HCT116 (cell line): ENCODE data around the gene TCP11L2. TPM values are rescaled to one million over a fixed set of nuclear protein-coding genes. Genes with fewer than 3 reads are reported as not detected.

Source experiments
- ATAC-seq: fragments of 200-7000 bp; cut with Tn5 transposase; 2 replicates; pipeline ENCODE4 v1.9.1; 2020; ENCODE audit warnings: mild to moderate bottlenecking, moderate library complexity
- BruUV-seq: library from RNA; stranded (reverse); fragments of 400-500 nt; replicated peaks from 2 replicates; lab custom pipeline; 2021; lab: Mats Ljungman, UMichigan
- CTCF ChIA-PET: fragments of 300-600 bp; sonication (Branson Sonifier 250); formaldehyde crosslinking; loops from one replicate; lab custom pipeline; 2021; ENCODE audit warnings: antibody characterized with exemption; lab: Charles Lee
- POLR2A ChIA-PET: fragments of 300-600, 350-600 bp; sonication (Branson Sonifier 250); formaldehyde crosslinking; loops from one replicate; lab custom pipeline; 2021; ENCODE audit warnings: antibody characterized with exemption; lab: Charles Lee
- RAD21 ChIA-PET, 2 experiments: fragments of 300-600 bp; sonication (Branson Sonifier 250); formaldehyde crosslinking; loops; one replicate each; lab custom pipeline; 2023; ENCODE audit warnings: low total read pairs in 2 of 2; ENCODE audit not compliant: uncharacterized antibody in 2 of 2, unreplicated experiment in 2 of 2, low non-redundant PET in 1 of 2; lab: Charles Lee
- DNase-seq: peaks from one replicate; pipeline ENCODE4 v3.0.0-alpha.2; 2010; ENCODE audit warnings: low read depth, low spot score
- H2AFZ ChIP-seq: fragments of 200-600 bp; shearing (Covaris generic), sonication (generic); 2 replicates; pipeline ENCODE4 v1.6.1; 2017; ENCODE audit warnings: low read depth, mixed run types, mixed read lengths, antibody characterized with exemption, low read length; ENCODE audit not compliant: poor library complexity, severe bottlenecking
- H3K27ac ChIP-seq: 2 replicates; pipeline ENCODE4 v1.5.1; 2012; ENCODE audit warnings: low read depth, low read length
- H3K27me3 ChIP-seq: fragments of 200-600 bp; sonication (generic); 2 replicates; pipeline ENCODE4 v1.6.1; 2016; ENCODE audit warnings: mixed run types, low read length, mixed read lengths; ENCODE audit not compliant: insufficient read depth
- H3K36me3 ChIP-seq, 2 experiments: fragments of 200-500 bp in 1 of 2; fragments of 200-600 bp in 1 of 2; sonication (Bioruptor generic) in 1 of 2; sonication (generic) in 1 of 2; 2 replicates each; pipeline versions ENCODE4 v1.5.1 to v1.6.1; 2014 to 2016; ENCODE audit warnings: low read length in 2 of 2, inconsistent platforms in 1 of 2, mixed read lengths in 1 of 2, mixed run types in 1 of 2; ENCODE audit not compliant: insufficient read depth in 2 of 2, control insufficient read depth in 1 of 2
- H3K4me1 ChIP-seq, 2 experiments: fragments of 200-600 bp in 1 of 2; sonication (generic) in 1 of 2; 2 replicates each; pipeline versions ENCODE4 v1.5.1 to v1.6.1; 2012 to 2017; ENCODE audit warnings: low read length in 2 of 2, inconsistent platforms in 1 of 2, mild to moderate bottlenecking in 1 of 2, mixed read lengths in 1 of 2, mixed run types in 1 of 2, moderate library complexity in 1 of 2; ENCODE audit not compliant: insufficient read depth in 2 of 2, control insufficient read depth in 1 of 2
- H3K4me2 ChIP-seq: fragments of 200-600 bp; sonication (generic); 2 replicates; pipeline ENCODE4 v1.6.1; 2017; ENCODE audit warnings: mixed run types, low read length, mixed read lengths
- H3K4me3 ChIP-seq, 2 experiments: fragments of 200-600 bp in 1 of 2; sonication (generic) in 1 of 2; replicated peaks in 1 of 2; 2 replicates each; pipeline ENCODE4 v1.5.1; 2011 to 2016; ENCODE audit warnings: low read length in 2 of 2, control low read depth in 1 of 2, low read depth in 1 of 2, mild to moderate bottlenecking in 1 of 2, mixed read lengths in 1 of 2, mixed run types in 1 of 2
- H3K79me2 ChIP-seq: fragments of 200-600 bp; sonication (generic); 2 replicates; pipeline ENCODE4 v1.6.1; 2017; ENCODE audit warnings: mild to moderate bottlenecking, mixed run types, low read length, moderate library complexity, mixed read lengths; ENCODE audit not compliant: insufficient read depth
- H3K9ac ChIP-seq: fragments of 200-600 bp; sonication (generic); 2 replicates; pipeline ENCODE4 v1.6.1; 2016; ENCODE audit warnings: low read length, mixed read lengths
- H3K9me2 ChIP-seq: fragments of 200-600 bp; sonication (generic), shearing (Covaris generic); 2 replicates; pipeline ENCODE4 v1.6.1; 2017; ENCODE audit warnings: mixed run types, mild to moderate bottlenecking, moderate library complexity; ENCODE audit not compliant: insufficient read depth
- H3K9me3 ChIP-seq, 2 experiments: fragments of 200-500 bp in 1 of 2; fragments of 200-600 bp in 1 of 2; sonication (Bioruptor generic) in 1 of 2; sonication (generic) in 1 of 2; 2 replicates each; pipeline ENCODE4 v1.6.1; 2014 to 2017; ENCODE audit warnings: low read length in 2 of 2, mixed read lengths in 2 of 2, inconsistent platforms in 1 of 2, low read depth in 1 of 2, mild to moderate bottlenecking in 1 of 2, mixed run types in 1 of 2, moderate library complexity in 1 of 2; ENCODE audit not compliant: control insufficient read depth in 1 of 2, insufficient read depth in 1 of 2
- H4K20me1 ChIP-seq: fragments of 200-600 bp; sonication (generic), shearing (Covaris generic); 2 replicates; pipeline ENCODE4 v1.6.1; 2017; ENCODE audit warnings: mixed run types, mild to moderate bottlenecking, moderate library complexity; ENCODE audit not compliant: insufficient read depth
- CBX3 ChIP-seq: IDR thresholded peaks from 2 replicates; pipeline ENCODE4 v1.6.1; 2012; ENCODE audit warnings: low read depth
- CEBPB ChIP-seq: IDR thresholded peaks from 2 replicates; pipeline ENCODE4 v1.6.1; 2012; ENCODE audit warnings: low read depth
- EGR1 ChIP-seq: IDR thresholded peaks from 2 replicates; pipeline ENCODE4 v1.6.1; 2012; ENCODE audit warnings: low read depth
- ELF1 ChIP-seq: IDR thresholded peaks from 2 replicates; pipeline ENCODE4 v1.6.1; 2012; ENCODE audit warnings: low read depth, borderline replicate concordance
- EZH2 ChIP-seq: fragments of 200-600 bp; sonication (generic); IDR thresholded peaks from 2 replicates; pipeline ENCODE4 v1.6.1; 2017; ENCODE audit warnings: antibody characterized with exemption, mixed run types
- EZH2phosphoT487 ChIP-seq: fragments of 200-600 bp; IDR thresholded peaks from 2 replicates; pipeline ENCODE4 v1.6.1; 2018; ENCODE audit warnings: antibody characterized with exemption, borderline replicate concordance
- FOSL1 ChIP-seq: IDR thresholded peaks from 2 replicates; pipeline ENCODE4 v1.6.1; 2012; ENCODE audit warnings: low read depth
- JUND ChIP-seq: IDR thresholded peaks from 2 replicates; pipeline ENCODE4 v1.6.1; 2012
- MAX ChIP-seq: IDR thresholded peaks from 2 replicates; pipeline ENCODE4 v1.6.1; 2012
- POLR2A ChIP-seq: IDR thresholded peaks from 2 replicates; pipeline ENCODE4 v1.7.0; 2011; ENCODE audit warnings: borderline replicate concordance; ENCODE audit not compliant: insufficient read depth, insufficient read length; ENCODE audit errors: extremely low read depth
- POLR2AphosphoS5 ChIP-seq: IDR thresholded peaks from 2 replicates; pipeline ENCODE4 v1.6.1; 2011; ENCODE audit warnings: mild to moderate bottlenecking, low read depth, low read length, moderate library complexity
- REST ChIP-seq: IDR thresholded peaks from 2 replicates; pipeline ENCODE4 v1.6.1; 2012; ENCODE audit warnings: low read depth
- SIN3A ChIP-seq: IDR thresholded peaks from 2 replicates; pipeline ENCODE4 v1.6.1; 2012; ENCODE audit warnings: low read depth
- SP1 ChIP-seq: IDR thresholded peaks from 2 replicates; pipeline ENCODE4 v1.6.1; 2012; ENCODE audit warnings: low read depth
- SRF ChIP-seq: IDR thresholded peaks from 2 replicates; pipeline ENCODE4 v1.6.1; 2012; ENCODE audit warnings: low read depth
- ZFX ChIP-seq: fragments of 450-650 bp; IDR thresholded peaks from 2 replicates; pipeline ENCODE4 v1.6.1; 2017
- ZNF274 ChIP-seq: fragments of 200-500 bp; sonication (Bioruptor generic); IDR thresholded peaks from 2 replicates; pipeline ENCODE4 v1.6.1; 2014; ENCODE audit warnings: mild to moderate bottlenecking, low read depth, low read length, inconsistent platforms
- intact Hi-C: fragments of 100-400 bp; cut with micrococcal nuclease; formaldehyde crosslinking; loops from 2 replicates; pipeline ENCODE4 v1.10.0; 2022
- total RNA-seq: library from RNA; stranded (reverse); gene quantifications from one replicate; pipeline ENCODE4 v1.2.1, GENCODE V29; 2021; ENCODE audit not compliant: unreplicated experiment
- TF ChIP-seq, protein P1 (sequence below), 3 experiments: fragments of 200-600 bp in 1 of 3; sonication (generic) in 1 of 3; IDR thresholded peaks in 2 of 3; conservative IDR thresholded peaks in 1 of 3; 2 replicates each; pipeline ENCODE4 v1.5.1; 2012 to 2017; ENCODE audit warnings: low read depth in 2 of 3, low read length in 2 of 3, antibody characterized with exemption in 1 of 3, borderline replicate concordance in 1 of 3, control low read depth in 1 of 3, mild to moderate bottlenecking in 1 of 3, mixed read lengths in 1 of 3, mixed run types in 1 of 3, moderate library complexity in 1 of 3; ENCODE audit not compliant: insufficient read depth in 1 of 3
- TF ChIP-seq, protein P2 (sequence below): IDR thresholded peaks from 2 replicates; pipeline ENCODE4 v1.6.1; 2012

TCP11L2 gene
- total RNA-seq, 1 experiment from 2014 or later = 14.4 TPM

GRCh38 chr12:106328735-106329134 is 26.2 kb downstream of the TCP11L2 start:
- Histone ChIP-seq H3K4me2 (no peak overlapping the region), H3K9me3 (no peaks in the 10 kb centered on the region), H3K9me2 (no peaks in the 10 kb centered on the region)
- ATAC-seq = no peak
- intact Hi-C loops = no loop called here
- CTCF ChIA-PET = no interaction called here
- no peak for TF ChIP-seq MAX
- no peak for TF ChIP-seq POLR2AphosphoS5
- no peak for TF ChIP-seq EZH2
- TF ChIP-seq EGR1 = no peak
- TF ChIP-seq SP1 = no peak
- no peak for TF ChIP-seq SRF
- no peak for TF ChIP-seq FOSL1
- no peak for TF ChIP-seq ZNF274
- TF ChIP-seq CBX3 = no peak
- no peak for TF ChIP-seq REST
- TF ChIP-seq SIN3A = no peak
- TF ChIP-seq EZH2phosphoT487 = no peak
- TF ChIP-seq ZFX = no peak
- no peak for TF ChIP-seq JUND
- no peak for TF ChIP-seq ELF1
- TF ChIP-seq POLR2A = no peak
- no peak for TF ChIP-seq CEBPB
- TF ChIP-seq, protein P1, sequence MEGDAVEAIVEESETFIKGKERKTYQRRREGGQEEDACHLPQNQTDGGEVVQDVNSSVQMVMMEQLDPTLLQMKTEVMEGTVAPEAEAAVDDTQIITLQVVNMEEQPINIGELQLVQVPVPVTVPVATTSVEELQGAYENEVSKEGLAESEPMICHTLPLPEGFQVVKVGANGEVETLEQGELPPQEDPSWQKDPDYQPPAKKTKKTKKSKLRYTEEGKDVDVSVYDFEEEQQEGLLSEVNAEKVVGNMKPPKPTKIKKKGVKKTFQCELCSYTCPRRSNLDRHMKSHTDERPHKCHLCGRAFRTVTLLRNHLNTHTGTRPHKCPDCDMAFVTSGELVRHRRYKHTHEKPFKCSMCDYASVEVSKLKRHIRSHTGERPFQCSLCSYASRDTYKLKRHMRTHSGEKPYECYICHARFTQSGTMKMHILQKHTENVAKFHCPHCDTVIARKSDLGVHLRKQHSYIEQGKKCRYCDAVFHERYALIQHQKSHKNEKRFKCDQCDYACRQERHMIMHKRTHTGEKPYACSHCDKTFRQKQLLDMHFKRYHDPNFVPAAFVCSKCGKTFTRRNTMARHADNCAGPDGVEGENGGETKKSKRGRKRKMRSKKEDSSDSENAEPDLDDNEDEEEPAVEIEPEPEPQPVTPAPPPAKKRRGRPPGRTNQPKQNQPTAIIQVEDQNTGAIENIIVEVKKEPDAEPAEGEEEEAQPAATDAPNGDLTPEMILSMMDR (IDR thresholded peaks at IDR 0.05 in 2 of 3, conservative IDR thresholded peaks at IDR 0.05 in 1 of 3; ENCODE audit: borderline replicate concordance in 1 of 3, insufficient read depth in 1 of 3, low read depth in 2 of 3, low read length in 2 of 3) = no peak
- TF ChIP-seq, protein P2, sequence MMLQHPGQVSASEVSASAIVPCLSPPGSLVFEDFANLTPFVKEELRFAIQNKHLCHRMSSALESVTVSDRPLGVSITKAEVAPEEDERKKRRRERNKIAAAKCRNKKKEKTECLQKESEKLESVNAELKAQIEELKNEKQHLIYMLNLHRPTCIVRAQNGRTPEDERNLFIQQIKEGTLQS = no peak
- TF ChIP-seq, all 23 proteins: peak for 0
- no peak overlapping the region for H3K27ac ChIP-seq
- DNase-seq = no peak
- no TSS peak for BruUV-seq
- H3K4me3 ChIP-seq = no peak overlapping the region
- H3K36me3 ChIP-seq = no peaks in the 10 kb centered on the region
- no peaks in the 10 kb centered on the region for H4K20me1 ChIP-seq
- H3K79me2 ChIP-seq = no peaks in the 10 kb centered on the region
- H2AFZ ChIP-seq = no peak overlapping the region
- no peaks in the 10 kb centered on the region for H3K4me1 ChIP-seq
- no peak overlapping the region for H3K9ac ChIP-seq
- RAD21 ChIA-PET = no interaction called here
- H3K27me3 ChIP-seq = no peaks in the 10 kb centered on the region
- POLR2A ChIA-PET = no interaction called here
